Tibial nerve (tissue), 3 donors: Measurements from ENCODE around the gene FBXL16.

Source experiments
- CTCF ChIP-seq, 5 experiments: fragments of 200-600 bp in 3 of 5; fragments of 450-650 bp in 2 of 5; sonication (generic) in 3 of 5; IDR thresholded peaks; one replicate each; pipeline ENCODE4 v1.5.1; 2016 to 2019; ENCODE audit warnings: antibody characterized with exemption in 5 of 5, mild to moderate bottlenecking in 3 of 5, moderate library complexity in 2 of 5
- POLR2A ChIP-seq, 2 donors: fragments of 450-650 bp; IDR thresholded peaks; one replicate each; pipeline ENCODE4 v1.6.1; 2017; ENCODE audit warnings: antibody characterized with exemption in 2 of 2, mild to moderate bottlenecking in 2 of 2, moderate library complexity in 2 of 2

GRCh38 chr16:732936-733335 is 27.3 kb upstream of the FBXL16 start:
- TF ChIP-seq CTCF (IDR thresholded peaks at IDR 0.05) = no peak
- no peak for TF ChIP-seq POLR2A (IDR thresholded peaks at IDR 0.05)
